Activated CD4-positive, alpha-beta T cell treated with anti-CD3 and anti-CD28 coated beads, Interleukin-2, amount 50 U/mL, for 16 hours (primary cell): ENCODE results near the gene PSMD2.
"Not testable (repeated sequence)": the region's sequence is repeated elsewhere in the genome, so short reads cannot be mapped to it uniquely, and the experiment has no call there.

ENCODE experiments used
- DNase-seq: peaks from one replicate; pipeline ENCODE4 v3.0.0-alpha.2; 2020

The PSMD2 gene

GRCh38 chr3:184298759-184299487 is at the start of gene PSMD2:
Gene PSMD2, plus strand, starts transcription at chr3:184299241. Its CDS starts 26 bp downstream, at chr3:184299267.
- peak; percentile 99 for DNase-seq

DNA sequence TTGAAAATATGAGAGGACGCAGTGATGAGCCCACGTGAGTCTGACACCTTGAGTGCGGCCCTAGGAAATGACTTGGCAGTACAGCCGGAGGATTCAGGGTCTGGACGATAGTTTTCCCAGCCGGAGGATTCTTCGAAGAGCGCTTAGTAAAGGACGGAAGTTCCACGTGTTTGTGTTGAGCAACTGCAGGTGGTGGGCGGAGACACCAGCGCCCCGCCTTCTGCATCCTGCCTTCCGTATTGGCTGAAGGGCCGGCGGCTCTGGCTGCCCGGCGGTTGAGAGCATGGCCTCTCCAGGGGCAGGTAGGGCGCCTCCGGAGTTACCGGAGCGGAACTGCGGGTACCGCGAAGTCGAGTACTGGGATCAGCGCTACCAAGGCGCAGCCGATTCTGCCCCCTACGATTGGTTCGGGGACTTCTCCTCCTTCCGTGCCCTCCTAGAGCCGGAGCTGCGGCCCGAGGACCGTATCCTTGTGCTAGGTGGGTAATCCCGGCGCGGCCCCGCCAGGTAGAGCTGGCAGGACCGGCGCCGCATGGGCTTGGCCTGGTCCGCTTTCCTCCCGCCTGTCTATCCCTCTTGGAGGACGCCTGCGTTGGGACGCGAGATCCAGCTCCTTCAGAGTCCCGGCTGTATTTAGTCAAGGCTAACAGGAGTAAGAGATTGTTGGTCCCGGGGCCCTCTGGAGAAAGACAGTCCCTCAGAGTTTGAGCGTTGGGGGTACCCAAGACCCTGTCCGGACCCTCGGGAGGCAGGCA is 49.5 kb upstream of the PSMD2 start, which contains the start of gene EEF1AKMT4:
Gene EEF1AKMT4 (plus strand): TSS at position 261 of the 755 bp plus-strand sequence. CDS start 23 bp downstream, at position 284.
- DNase-seq = peak; percentile 99

DNA sequence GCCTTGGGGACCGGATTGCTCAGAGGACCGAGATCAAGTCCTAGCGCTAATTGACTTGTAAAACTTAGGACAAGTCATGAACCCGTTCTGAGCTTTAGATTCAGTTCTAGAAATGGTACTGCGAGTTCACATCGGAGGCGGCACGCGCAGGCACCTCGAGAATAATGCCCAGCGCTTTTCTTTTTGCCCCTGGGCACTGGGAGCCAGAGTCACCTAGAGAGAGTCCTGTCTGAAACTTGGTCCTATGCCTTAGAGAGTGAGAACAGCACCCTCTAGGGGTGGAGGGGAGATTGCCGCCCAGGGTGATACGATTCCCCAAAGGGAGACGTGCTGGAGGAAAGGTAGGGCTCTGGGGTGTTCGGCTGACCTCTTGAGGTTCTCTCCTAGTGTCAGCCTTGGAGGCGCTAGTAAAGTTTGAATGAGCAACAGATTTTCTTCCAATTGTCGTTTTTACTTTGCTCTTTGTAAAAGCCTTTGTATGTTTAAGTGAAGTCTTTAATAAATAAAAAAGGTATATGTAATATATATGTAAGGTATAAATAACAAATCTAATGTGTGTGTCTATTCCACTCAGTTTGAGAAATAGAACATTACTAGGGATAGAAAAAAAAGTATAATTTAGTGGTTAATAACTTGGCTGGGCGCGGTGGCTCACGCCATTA is 48.7 kb upstream of the PSMD2 start:
- peak; percentile 96 for DNase-seq

DNA sequence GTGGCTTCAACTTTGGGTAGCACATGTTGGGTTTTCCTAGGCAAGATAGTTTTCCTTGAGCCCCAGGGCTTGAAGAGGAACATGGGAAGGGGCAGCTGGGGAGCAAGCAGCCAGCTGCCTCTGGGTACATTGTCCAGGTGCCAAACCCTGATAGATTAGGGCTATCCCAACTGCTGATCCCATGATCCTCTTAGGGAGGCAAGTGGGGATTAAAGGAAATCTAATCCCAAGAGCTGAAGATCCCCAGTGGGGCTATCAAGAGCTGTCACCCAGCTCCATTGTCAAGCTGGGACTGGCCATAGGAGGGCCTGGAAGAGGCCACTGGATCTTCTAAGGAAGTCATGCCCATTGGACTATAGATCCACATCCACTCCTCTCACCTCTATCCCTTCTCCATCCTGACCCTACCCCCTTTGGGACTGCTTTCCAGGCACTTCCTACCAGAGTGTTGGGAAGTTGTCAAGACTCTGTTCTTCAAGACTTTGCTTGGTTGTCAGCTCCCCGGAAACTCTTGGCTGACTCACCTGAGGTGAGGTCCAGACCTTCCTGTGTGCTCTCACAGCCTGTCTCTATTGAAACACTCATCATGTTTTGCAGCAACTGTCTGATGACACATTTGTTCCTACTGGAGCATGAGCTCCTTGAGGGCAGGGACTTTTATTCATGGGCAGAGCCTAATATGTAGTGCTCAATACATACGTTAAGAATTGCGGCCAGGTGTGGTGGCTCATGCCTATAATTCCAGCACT is 43.6 kb upstream of the PSMD2 start:
- DNase-seq = peak; percentile 45

GRCh38 chr3:184257083-184257915 is 41.7 kb upstream of the PSMD2 start:
- no peak for DNase-seq

GRCh38 chr3:184258926-184259325 is 40.1 kb upstream of the PSMD2 start:
- DNase-seq = no peak

- DNase-seq = no peak
These were observed 39.6 kb upstream of the PSMD2 start for GRCh38 chr3:184259396-184259877.

- DNase-seq = no peak
These were observed 38.9 kb upstream of the PSMD2 start for GRCh38 chr3:184259878-184260723.

DNA sequence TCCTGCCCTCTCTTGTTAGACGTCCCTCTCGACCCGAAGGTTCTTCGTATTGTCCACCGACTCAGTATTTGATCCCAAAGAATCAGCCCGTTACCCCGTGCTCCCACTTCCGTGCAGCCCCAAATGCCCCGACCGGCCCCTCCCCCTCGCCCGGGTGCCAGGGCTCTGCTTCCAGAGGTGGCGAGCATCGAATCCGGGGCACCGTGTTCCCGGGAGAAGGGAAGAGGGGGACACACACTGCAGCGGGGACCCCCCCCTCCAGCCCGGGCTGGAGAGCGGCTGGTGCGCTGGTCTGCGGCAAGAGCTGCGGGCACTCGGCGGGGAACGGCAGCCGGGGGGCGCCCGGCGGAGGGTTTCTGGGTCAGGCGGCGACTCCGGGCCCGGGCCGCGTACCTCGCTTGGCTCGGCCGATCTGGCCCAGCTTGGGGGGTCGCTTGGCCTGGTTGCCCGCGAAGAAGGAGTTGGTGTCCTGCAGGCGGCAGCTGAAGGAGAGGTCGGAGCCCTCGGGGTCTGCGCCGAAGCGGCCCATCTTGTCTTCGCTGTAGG is 38.2 kb upstream of the PSMD2 start:
- DNase-seq = no peak

GRCh38 chr3:184261270-184261853 is 37.7 kb upstream of the PSMD2 start, which contains the start of gene CAMK2N2:
Gene CAMK2N2, minus strand, starts transcription at chr3:184261553. Its CDS starts 268 bp downstream, at chr3:184261285.
- DNase-seq = peak; percentile 52

DNA sequence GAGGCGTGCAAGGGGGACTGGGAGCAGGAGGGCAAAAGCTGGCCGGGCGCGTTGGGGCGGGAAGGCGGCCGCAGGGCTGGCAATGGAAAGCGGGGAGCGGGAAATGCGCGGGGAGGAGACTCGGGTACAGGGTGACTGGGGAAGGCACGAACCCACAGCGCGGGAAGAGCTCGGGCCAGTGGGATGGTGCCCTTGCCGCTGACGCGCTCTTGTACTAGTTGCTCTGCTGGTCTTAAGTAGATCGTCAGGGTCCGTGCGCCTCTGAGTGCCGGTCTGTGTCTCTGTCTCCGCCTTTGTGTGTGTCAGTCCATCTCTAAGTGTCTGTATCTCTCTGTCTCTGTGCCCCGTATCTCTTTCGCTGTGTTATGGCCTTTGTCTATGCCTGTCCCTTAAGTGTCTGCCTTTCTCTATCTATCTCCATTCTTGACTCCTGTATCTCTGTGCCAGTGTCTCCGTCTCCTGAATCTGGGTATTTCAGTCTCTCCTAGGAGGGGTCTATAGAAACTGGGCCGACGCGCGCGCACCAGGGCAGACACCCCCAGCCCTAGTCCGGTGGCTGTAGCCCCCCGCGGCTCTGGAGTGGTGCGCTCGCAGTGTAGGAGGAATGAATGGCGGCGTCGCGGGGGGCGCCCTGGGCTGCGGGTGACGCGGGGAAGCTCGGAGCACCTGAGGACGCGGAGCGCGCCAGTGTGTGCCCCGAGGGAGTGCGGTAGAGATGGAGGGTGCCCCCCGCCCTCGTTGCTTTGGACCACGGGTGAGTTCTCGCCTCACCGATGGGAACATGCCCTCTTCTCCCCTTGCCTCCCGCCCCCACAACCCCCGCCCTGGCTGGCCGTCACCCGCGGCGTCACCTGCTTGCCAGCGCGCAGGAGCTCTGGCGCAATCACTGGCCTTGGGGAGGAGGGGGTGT is 36.9 kb upstream of the PSMD2 start:
- peak; percentile 21 for DNase-seq

GRCh38 chr3:184262764-184263179 is 36.3 kb upstream of the PSMD2 start:
- no peak for DNase-seq

GRCh38 chr3:184267249-184267648 is 31.8 kb upstream of the PSMD2 start:
- not testable (repeated sequence) for DNase-seq

GRCh38 chr3:184272269-184272668 is 26.8 kb upstream of the PSMD2 start:
- DNase-seq = no peak

GRCh38 chr3:184275381-184275701 is 23.7 kb upstream of the PSMD2 start:
- DNase-seq = no peak

DNA sequence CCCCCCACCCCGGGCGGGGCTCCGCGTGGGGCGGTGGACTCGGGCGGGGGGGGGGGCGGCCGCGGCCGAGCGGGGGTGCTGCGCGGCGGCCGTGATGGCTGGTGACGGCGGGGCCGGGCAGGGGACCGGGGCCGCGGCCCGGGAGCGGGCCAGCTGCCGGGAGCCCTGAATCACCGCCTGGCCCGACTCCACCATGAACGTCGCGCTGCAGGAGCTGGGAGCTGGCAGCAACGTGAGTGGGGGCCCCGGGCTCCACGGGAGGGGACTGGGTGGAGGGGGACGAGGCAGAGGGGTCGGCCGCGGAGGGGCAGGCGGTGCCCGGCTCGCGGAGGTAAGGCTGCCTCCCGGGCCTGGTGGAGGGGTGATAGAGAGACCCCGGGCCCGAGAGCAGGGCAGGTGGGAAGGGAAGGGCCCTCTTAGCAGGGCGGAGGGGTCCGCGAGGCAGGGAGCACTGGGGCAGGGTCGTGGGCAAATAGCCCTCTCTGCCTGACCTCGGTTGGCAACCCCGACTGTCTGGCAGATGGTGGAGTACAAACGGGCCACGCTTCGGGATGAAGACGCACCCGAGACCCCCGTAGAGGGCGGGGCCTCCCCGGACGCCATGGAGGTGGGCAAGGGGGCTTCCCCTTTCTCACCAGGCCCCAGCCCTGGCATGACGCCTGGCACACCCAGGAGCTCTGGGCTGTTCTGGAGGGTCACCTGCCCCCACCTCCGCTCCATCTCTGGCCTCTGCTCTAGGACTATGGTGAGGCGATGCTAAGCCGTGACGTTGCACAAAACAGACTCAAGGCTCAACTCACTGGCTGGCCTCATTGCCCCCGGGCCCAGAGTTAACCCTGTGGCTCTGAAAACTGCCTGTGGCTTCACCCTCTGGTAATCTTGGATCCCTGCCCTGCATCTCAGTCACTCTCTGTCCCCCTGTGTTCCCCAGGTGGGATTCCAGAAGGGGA is 22.8 kb upstream of the PSMD2 start, which contains the start of gene ECE2:
Gene ECE2 (plus strand): TSS at position 62 of the 950 bp plus-strand sequence. CDS start 132 bp downstream, at position 194.
- no peak for DNase-seq

DNA sequence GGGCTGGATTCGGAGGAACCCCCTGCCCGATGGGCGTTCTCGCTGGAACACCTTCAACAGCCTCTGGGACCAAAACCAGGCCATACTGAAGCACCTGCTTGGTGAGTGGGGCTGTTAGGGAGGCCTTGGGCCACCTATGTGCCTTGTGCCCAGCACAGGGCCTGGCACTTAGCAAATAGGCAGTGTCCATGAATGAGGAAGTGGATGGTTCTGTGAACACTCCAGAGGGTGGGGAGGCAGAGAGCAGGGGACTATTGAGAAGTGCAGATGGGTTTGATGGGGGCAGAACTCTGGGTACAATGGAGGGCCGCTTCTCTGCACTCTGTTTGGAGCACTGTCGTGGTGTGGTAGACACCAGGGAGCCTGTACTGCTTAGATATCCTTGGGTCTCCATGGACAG is 21.7 kb upstream of the PSMD2 start:
- no peak for DNase-seq

DNA sequence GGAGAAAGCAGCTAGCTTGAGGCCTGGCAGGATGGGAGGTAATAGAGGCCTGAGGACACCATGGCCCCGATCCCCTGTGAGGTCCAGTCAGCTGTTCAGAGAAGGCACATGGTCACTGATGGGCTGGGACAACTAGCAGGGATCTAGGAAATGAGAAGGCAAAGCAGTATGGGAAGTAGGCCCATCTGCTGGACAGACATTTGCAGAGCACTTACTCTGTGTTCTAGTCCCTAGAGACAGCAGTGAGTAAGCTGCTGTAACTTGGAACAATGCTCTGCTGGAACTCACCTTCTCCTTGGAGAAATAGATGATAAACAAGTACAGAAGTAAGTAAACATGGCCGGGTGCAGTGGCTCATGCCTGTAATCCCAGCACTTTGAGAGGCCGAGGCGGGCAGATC is 16.1 kb upstream of the PSMD2 start:
- no peak for DNase-seq
